Psoas muscle (tissue), 8 donors: ENCODE data around the gene ANXA2R. TPM values are rescaled to one million over a fixed set of nuclear protein-coding genes. Genes with fewer than 3 reads are reported as not detected.
"Not testable (repeated sequence)": the region's sequence is repeated elsewhere in the genome, so short reads cannot be mapped to it uniquely, and the experiment has no call there.

Source experiments
- ATAC-seq, 4 donors: fragments of 200-7000 bp; cut with Tn5 transposase; one replicate each; pipeline ENCODE4 v1.9.1; 2020; ENCODE audit warnings: moderate library complexity in 3 of 4, mild to moderate bottlenecking in 2 of 4
- DNase-seq, 2 donors: peaks; one replicate each; pipeline ENCODE4 v3.0.0-alpha.2; 2020
- H3K27ac ChIP-seq: fragments of 200-600 bp; one replicate; pipeline ENCODE4 v1.8.0; 2022
- H3K27me3 ChIP-seq, 3 donors: fragments of 200-600 bp in 1 of 3; one replicate each; pipeline versions ENCODE4 v1.6.1 to v1.8.0; 2013 to 2022; ENCODE audit warnings: low read length in 2 of 3, mild to moderate bottlenecking in 2 of 3, moderate library complexity in 1 of 3; ENCODE audit not compliant: insufficient read depth in 3 of 3
- H3K36me3 ChIP-seq, 2 donors: fragments of 200-600 bp in 1 of 2; one replicate each; pipeline versions ENCODE4 v1.6.1 to v1.8.0; 2013 to 2022; ENCODE audit warnings: low read depth in 1 of 2, mild to moderate bottlenecking in 1 of 2, moderate library complexity in 1 of 2; ENCODE audit not compliant: insufficient read depth in 1 of 2
- H3K4me1 ChIP-seq: fragments of 200-600 bp; one replicate; pipeline ENCODE4 v1.8.0; 2022
- H3K4me3 ChIP-seq: fragments of 200-600 bp; one replicate; pipeline ENCODE4 v1.8.0; 2022; ENCODE audit warnings: mild to moderate bottlenecking
- H3K9me3 ChIP-seq: fragments of 200-600 bp; one replicate; pipeline ENCODE4 v1.8.0; 2022
- CTCF ChIP-seq: fragments of 200-600 bp; IDR thresholded peaks from one replicate; pipeline ENCODE4 v1.8.0; 2022; ENCODE audit warnings: antibody characterized with exemption
- WGBS, 3 donors: extraction: QIAGEN DNeasy Blood & Tissue Kit; methylation state at CpG; one replicate each; pipeline versions ENCODE4 v1.1.6 to v1.1.7; 2013; 5-methylcytosine and 5-hydroxymethylcytosine counted together
- intact Hi-C, 2 donors: fragments of 100-400 bp; cut with DNase I; formaldehyde crosslinking; loops; one replicate each; pipeline versions ENCODE4 v1.11.0 to v1.14.2; 2022
- long read RNA-seq, 2 donors: library from polyadenylated mRNA; unstranded; transcript quantifications; one replicate each; pipeline ENCODE4 v2.0.0, GENCODE V29; 2021
- polyA plus RNA-seq, 3 donors: library from polyadenylated mRNA; stranded (reverse); fragments of 200-250 nt; gene quantifications; one replicate each; pipeline ENCODE4 v1.2.3, GENCODE V29; 2013
- total RNA-seq, 4 donors: library from RNA; stranded (reverse); fragmentation: NEBNext Ultra II Directional in 2 of 4; extraction: Animal tissue kit (Norgen Biotek cat#: 25700) in 2 of 4; gene quantifications; one replicate each; pipeline versions ENCODE4 v1.2.1 to v1.2.4, GENCODE V29; 2021 to 2023
- donor health status: healthy with polysubstance abuse.
- donor health status: DM: no; HTN: no; CAD: no; lungs with moderate emphysema.
- donor health status: Bipolar disorder and iron deficiency.
- donor health status: healthy.
- donor health status: DM: yes; HTN: yes; CAD: no.
- donor health status: DM: no; HTN: no; CAD: no.
- donor health status: DM: no; HTN: no; CAD: no.
- donor health status: DM: yes; HTN: yes; CAD: no.

The ANXA2R gene, protein sequence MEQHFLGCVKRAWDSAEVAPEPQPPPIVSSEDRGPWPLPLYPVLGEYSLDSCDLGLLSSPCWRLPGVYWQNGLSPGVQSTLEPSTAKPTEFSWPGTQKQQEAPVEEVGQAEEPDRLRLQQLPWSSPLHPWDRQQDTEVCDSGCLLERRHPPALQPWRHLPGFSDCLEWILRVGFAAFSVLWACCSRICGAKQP
- total RNA-seq (1 to 10 TPM in 1 of 4 donors, under 1 TPM in 3; 0.46 to 1.6 (median 0.78) TPM), polyA plus RNA-seq (1 to 10 TPM in 2 of 3 donors, under 1 TPM in 1; 0.66 to 2.7 (median 1.8) TPM)
- long read RNA-seq, donor 1: 0 reads
- long read RNA-seq, donor 2: 0 reads

- Histone ChIP-seq H3K4me3 (peak within 1 kb of the TSS; percentile 75), H3K27ac (peak within 1 kb of the TSS; percentile 96), H3K36me3 (no peaks in the 10 kb centered on the region), H3K9me3 (no peaks in the 10 kb centered on the region), H3K4me1 (peaks cover 31% of the 10 kb centered on the region), H3K27me3 (no peaks in the 10 kb centered on the region)
- 2 to 3% (median 2%) methylated on average over 47 of the region's 47 CpGs for WGBS, 3 donors
- DNase-seq (peak; percentile 85 to 92), ATAC-seq (peak; percentile 62 to 69 (median 67))
- peak; percentile 87 for TF ChIP-seq CTCF
- intact Hi-C loops: loop anchor here in 1 of 2 donors (2.0 to 5.0 kb wide), 4 partner anchors 33 to 132 kb away; no protein-coding TSS in a partner anchor
Observed at GRCh38 chr5:43040287-43041098, at the start of gene ANXA2R. ANXA2R (minus strand) TSS chr5:43040319; CDS start chr5:43040046, 273 bp downstream.

DNA sequence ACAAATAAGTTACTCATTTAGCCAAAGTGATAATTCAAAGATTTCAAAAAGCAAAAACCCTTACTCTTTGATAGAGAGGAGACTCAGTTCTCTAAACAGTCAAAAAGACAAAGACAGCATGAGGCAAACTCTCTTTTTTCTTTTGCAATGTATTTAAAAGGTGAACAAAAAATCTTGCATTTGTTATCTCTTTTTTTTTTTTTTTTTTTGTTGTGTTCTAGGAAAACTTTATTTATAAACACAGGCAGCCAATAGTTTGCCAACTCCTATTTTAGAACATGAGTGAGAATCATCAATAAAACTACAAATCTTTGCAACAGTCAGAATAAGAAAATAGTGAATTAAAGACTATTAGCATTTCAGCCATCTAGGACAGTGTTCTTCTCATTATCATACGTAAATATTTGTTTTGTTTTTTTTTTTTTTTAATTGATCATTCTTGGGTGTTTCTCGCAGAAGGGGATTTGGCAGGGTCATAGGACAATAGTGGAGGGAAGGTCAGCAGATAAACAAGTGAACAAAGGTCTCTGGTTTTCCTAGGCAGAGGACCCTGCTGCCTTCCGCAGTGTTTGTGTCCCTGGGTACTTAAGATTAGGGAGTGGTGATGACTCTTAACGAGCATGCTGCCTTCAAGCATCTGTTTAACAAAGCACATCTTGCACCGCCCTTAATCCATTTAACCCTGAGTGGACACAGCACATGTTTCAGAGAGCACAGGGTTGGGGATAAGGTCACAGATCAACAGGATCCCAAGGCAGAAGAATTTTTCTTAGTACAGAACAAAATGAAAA, 46.2 kb upstream of the ANXA2R start:
- H3K27me3 ChIP-seq, H3K4me1 ChIP-seq, H3K9me3 ChIP-seq, DNase-seq, intact Hi-C loops, H3K27ac ChIP-seq, ATAC-seq, H3K4me3 ChIP-seq: not testable (repeated sequence)
- peaks cover 0 to 18% of the 10 kb centered on the region in 2 donors for H3K36me3 ChIP-seq
- WGBS, 3 donors: 90 to 98% (median 98%) methylated on average over 2 of the region's 5 CpGs

DNA sequence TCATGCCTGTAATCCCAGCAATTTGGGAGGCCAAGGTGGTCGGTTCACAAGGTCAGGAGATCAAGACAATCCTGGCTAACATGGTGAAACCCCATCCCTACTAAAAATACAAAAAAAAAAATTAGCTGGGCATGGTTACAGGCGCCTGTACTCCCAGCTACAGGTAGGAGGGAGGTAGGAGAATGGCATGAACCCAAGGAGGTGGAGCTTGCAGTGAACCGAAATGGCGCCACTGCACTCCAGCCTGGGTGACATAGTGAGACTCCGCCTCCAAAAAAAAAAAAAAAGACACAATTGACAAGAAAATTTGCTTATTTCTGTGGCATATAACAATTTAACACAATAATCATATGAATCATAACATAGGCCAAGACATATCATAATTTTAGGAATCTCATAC, 45.3 kb upstream of the ANXA2R start:
- no peak for ATAC-seq
- Histone ChIP-seq H3K27me3 (no peaks in the 10 kb centered on the region), H3K4me1 (no peaks in the 10 kb centered on the region), H3K9me3 (no peaks in the 10 kb centered on the region), H3K4me3 (no peak overlapping the region), H3K27ac (no peak overlapping the region), H3K36me3 (peaks cover 0 to 21% of the 10 kb centered on the region in 2 donors)
- 86 to 95% (median 87%) methylated on average over 5 of the region's 5 CpGs for WGBS, 3 donors
- no peak for DNase-seq
- intact Hi-C loops: no loop called here
- TF ChIP-seq CTCF: no peak

- peaks cover 0 to 30% of the 10 kb centered on the region in 2 donors for H3K36me3 ChIP-seq
- 96 to 97% (median 96%) methylated on average over 7 of the region's 7 CpGs for WGBS, 3 donors
- H3K4me1 ChIP-seq, H3K27ac ChIP-seq, intact Hi-C loops, H3K27me3 ChIP-seq, ATAC-seq, H3K4me3 ChIP-seq, DNase-seq, H3K9me3 ChIP-seq: not testable (repeated sequence)
Observed at GRCh38 chr5:43084468-43084867, 44.3 kb upstream of the ANXA2R start.

DNA sequence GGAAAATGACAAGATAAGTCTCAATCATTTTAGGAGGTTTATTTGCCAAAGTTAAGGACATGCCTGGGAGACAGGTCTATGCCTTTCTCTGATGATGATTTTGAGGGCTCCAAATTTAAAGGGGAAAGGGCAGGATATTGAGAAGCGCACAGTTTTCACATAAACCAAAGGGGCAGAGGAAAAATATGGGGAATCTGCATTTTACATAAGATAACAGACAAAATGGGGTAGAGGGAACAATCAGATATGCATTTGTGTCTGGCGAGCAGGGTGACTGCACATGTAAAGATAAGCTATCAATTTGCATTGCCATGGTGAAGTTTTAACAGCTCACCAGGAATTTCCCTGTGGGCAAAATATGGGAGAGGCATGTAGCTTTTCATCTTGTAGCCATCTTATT, 41.2 kb upstream of the ANXA2R start:
- intact Hi-C loops, H3K9me3 ChIP-seq, DNase-seq, H3K27ac ChIP-seq, H3K27me3 ChIP-seq, ATAC-seq, H3K4me1 ChIP-seq, H3K4me3 ChIP-seq: not testable (repeated sequence)
- peaks cover 0 to 43% of the 10 kb centered on the region in 2 donors for H3K36me3 ChIP-seq
- WGBS, 3 donors: 93 to 95% (median 94%) methylated on average over 2 of the region's 2 CpGs
